H1 (cell line): ENCODE results near the gene DOCK3. TPM values are rescaled to one million over a fixed set of nuclear protein-coding genes. Genes with fewer than 3 reads are reported as not detected.

ENCODE experiments used
- CHD7 ChIP-seq: fragments of 300-600 bp; sonication (generic); IDR thresholded peaks from 2 replicates; pipeline ENCODE4 v1.7.1; 2012; ENCODE audit warnings: low read length, moderate library complexity, mild to moderate bottlenecking, inconsistent platforms; ENCODE audit not compliant: insufficient replicate concordance
- CTCF ChIP-seq, 3 experiments: IDR thresholded peaks; 1 replicate in 2 of 3; 2 replicates in 1 of 3; pipeline versions ENCODE4 v1.5.1 to v1.6.1; 2011; ENCODE audit warnings: low read length in 3 of 3, mild to moderate bottlenecking in 3 of 3, inconsistent platforms in 2 of 3, low read depth in 1 of 3, moderate library complexity in 1 of 3; ENCODE audit not compliant: insufficient read depth in 1 of 3; ENCODE audit errors: control extremely low read depth in 1 of 3
- polyA plus RNA-seq, 7 experiments: library from polyadenylated mRNA; depleted of rRNA in 3 of 7; stranded (reverse) in 5 of 7; unstranded in 2 of 7; fragments of >200 nt in 5 of 7; fragments of 200-250 nt in 2 of 7; gene quantifications; 1 replicate in 5 of 7; 2 replicates in 1 of 7; 4 replicates in 1 of 7; pipeline versions ENCODE4 v1.2.1 to v1.2.3, GENCODE V29; 2011 to 2013; ENCODE audit warnings: missing spikeins in 2 of 7, mixed read lengths in 2 of 7
- total RNA-seq: library from RNA; stranded (reverse); fragmentation: NEBNext Ultra II Directional; extraction: Animal tissue kit (Norgen Biotek cat#: 25700); gene quantifications from 2 replicates; pipeline ENCODE4 v1.2.1, GENCODE V29; 2021

Gene DOCK3
- total and polyA plus RNA-seq, 2 of the 8 experiments (the other 6 are each of a cell fraction or from before 2014, with no cell fraction given), result 2.7 to 5.0 TPM

GRCh38 chr3:51395493-51396213 lies 720.9 kb downstream of the DOCK3 start (continued):
- no peak for TF ChIP-seq CTCF (IDR thresholded peaks at IDR 0.05; ENCODE audit: control extremely low read depth in 1 of 3, insufficient read depth in 1 of 3, low read depth in 1 of 3, low read length in 3 of 3)
- TF ChIP-seq CHD7, result no peak
